Right lobe of liver (tissue), 4 donors: ENCODE results near the gene PRKD3.

ENCODE experiments used
- CTCF ChIP-seq, 4 donors: fragments of 200-600 bp in 3 of 4; fragments of 450-650 bp in 1 of 4; IDR thresholded peaks; one replicate each; pipeline versions ENCODE4 v1.5.1 to v1.8.0; 2016 to 2022; ENCODE audit warnings: antibody characterized with exemption in 4 of 4, mild to moderate bottlenecking in 2 of 4
- POLR2A ChIP-seq: fragments of 450-650 bp; IDR thresholded peaks from one replicate; pipeline ENCODE4 v1.6.1; 2017; ENCODE audit warnings: antibody characterized with exemption, mild to moderate bottlenecking
- donor health status: DM: no; HTN: no; CAD: no.
- donor health status: DM: no; HTN: no; CAD: no.
- donor health status: DM: no; HTN: yes; CAD: no.

- TF ChIP-seq CTCF (IDR thresholded peaks at IDR 0.05) = no peak
- no peak for TF ChIP-seq POLR2A
Measured at GRCh38 chr2:37348155-37348554, 23.5 kb upstream of the PRKD3 start.
